SK-N-MC (cell line): ENCODE measurements around the gene CYP19A1.
A peak's percentile ranks its signal among the peaks of the same experiment; 100 is the strongest.

ENCODE experiments used
- DNase-seq: peaks from one replicate; pipeline ENCODE4 v3.0.0-alpha.2; 2011; ENCODE audit warnings: low read depth, low spot score
- H3K27ac ChIP-seq: fragments of 200-600 bp; sonication (generic); 2 replicates; pipeline ENCODE4 v1.5.1; 2016; ENCODE audit warnings: mixed run types
- H3K36me3 ChIP-seq: fragments of 200-600 bp; sonication (generic); 2 replicates; pipeline ENCODE4 v1.6.1; 2017; ENCODE audit warnings: antibody characterized with exemption, low read length, mixed read lengths; ENCODE audit not compliant: insufficient read depth
- H3K4me3 ChIP-seq: fragments of 200-600 bp; sonication (generic); 2 replicates; pipeline ENCODE4 v1.5.1; 2016
- H3K9ac ChIP-seq: fragments of 200-600 bp; sonication (generic); 2 replicates; pipeline ENCODE4 v1.8.0; 2017; ENCODE audit warnings: mixed run types, mixed read lengths; ENCODE audit not compliant: insufficient read length
- H3K9me3 ChIP-seq: fragments of 200-600 bp; sonication (generic); 2 replicates; pipeline ENCODE4 v1.6.1; 2017; ENCODE audit warnings: low read depth, mild to moderate bottlenecking, antibody characterized with exemption, low read length, moderate library complexity, mixed read lengths
- EZH2 ChIP-seq: fragments of 200-600 bp; sonication (generic); IDR thresholded peaks from one replicate; pipeline ENCODE4 v1.6.1; 2017; ENCODE audit warnings: antibody characterized with exemption
- FOXP2 ChIP-seq: optimal IDR thresholded peaks from 2 replicates; pipeline ENCODE3; 2011; ENCODE audit warnings: mild to moderate bottlenecking, moderate library complexity; ENCODE audit not compliant: insufficient read depth; ENCODE audit errors: extremely low read length, control extremely low read depth
- POLR2AphosphoS5 ChIP-seq: IDR thresholded peaks from 2 replicates; pipeline ENCODE4 v1.6.1; 2012; ENCODE audit warnings: mild to moderate bottlenecking, low read depth, low read length, borderline replicate concordance

Gene CYP19A1

GRCh38 chr15:51199541-51199940 is 138.9 kb downstream of the CYP19A1 start:
- no peak for DNase-seq
- H3K27ac ChIP-seq, result no peak overlapping the region
- H3K4me3 ChIP-seq, result no peak overlapping the region
- no peak overlapping the region for H3K9ac ChIP-seq
- TF ChIP-seq POLR2AphosphoS5 (no peak), FOXP2 (no peak), EZH2 (no peak)
- no peaks in the 10 kb centered on the region for H3K9me3 ChIP-seq
- H3K36me3 ChIP-seq, result no peaks in the 10 kb centered on the region

GRCh38 chr15:51198701-51199232 is 139.6 kb downstream of the CYP19A1 start:
- TF ChIP-seq FOXP2, result no peak
- TF ChIP-seq POLR2AphosphoS5, result no peak
- TF ChIP-seq EZH2, result no peak
- Histone ChIP-seq H3K9me3 (no peaks in the 10 kb centered on the region), H3K9ac (no peak overlapping the region), H3K36me3 (no peaks in the 10 kb centered on the region), H3K27ac (no peak overlapping the region), H3K4me3 (no peak overlapping the region)
- no peak for DNase-seq

- no peak overlapping the region for H3K27ac ChIP-seq
- no peak overlapping the region for H3K9ac ChIP-seq
- TF ChIP-seq EZH2 (no peak), POLR2AphosphoS5 (no peak), FOXP2 (no peak)
- H3K4me3 ChIP-seq, result no peak overlapping the region
- H3K36me3 ChIP-seq, result no peaks in the 10 kb centered on the region
- no peaks in the 10 kb centered on the region for H3K9me3 ChIP-seq
- no peak for DNase-seq
These were observed 142.9 kb downstream of the CYP19A1 start for GRCh38 chr15:51195459-51195858.

DNA sequence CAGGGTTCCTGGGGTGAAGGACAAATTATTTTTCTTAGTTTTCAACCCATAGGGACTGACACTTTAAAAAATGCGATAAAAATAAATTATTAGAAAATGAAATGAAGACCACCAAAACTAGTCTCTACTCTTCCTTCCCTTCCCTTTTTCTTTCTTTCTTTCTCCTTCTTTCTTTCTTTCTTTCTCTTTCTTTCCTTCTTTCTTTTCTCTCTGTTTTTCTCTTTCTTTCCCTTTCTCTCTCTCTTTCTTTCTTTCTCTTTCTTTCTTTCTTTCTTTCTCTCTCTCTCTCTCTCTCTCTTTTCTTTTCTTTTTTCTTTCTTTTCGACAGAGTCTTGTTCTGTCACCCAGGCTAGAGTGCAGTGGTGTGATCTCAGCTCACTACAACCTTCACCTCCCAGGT is 144.4 kb downstream of the CYP19A1 start:
- DNase-seq, result no peak
- no peaks in the 10 kb centered on the region for H3K9me3 ChIP-seq

DNA sequence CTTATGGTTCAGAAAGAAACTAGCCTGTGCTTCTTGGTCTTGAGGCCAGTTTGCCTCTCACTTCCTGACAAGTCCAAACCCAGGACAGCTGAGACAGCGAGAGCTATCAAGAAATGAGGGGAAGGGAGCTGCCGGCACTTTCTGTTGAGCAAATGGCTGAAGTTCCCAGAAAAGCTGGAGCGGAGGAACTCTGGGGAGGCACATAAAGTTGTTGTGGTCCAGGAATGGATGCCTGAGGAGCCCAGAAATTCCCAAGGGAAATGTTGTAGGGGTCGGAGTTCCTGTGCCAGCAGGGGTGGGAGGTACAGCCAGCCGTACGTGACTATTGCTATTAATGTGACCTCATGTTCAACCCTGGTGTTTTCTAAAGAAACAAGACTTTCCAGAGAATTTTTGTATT is 144.9 kb downstream of the CYP19A1 start:
- H3K27ac ChIP-seq, result no peak overlapping the region
- TF ChIP-seq FOXP2 (no peak), EZH2 (no peak), POLR2AphosphoS5 (no peak)
- no peaks in the 10 kb centered on the region for H3K9me3 ChIP-seq
- no peak overlapping the region for H3K9ac ChIP-seq
- H3K4me3 ChIP-seq, result no peak overlapping the region
- DNase-seq, result no peak
- no peaks in the 10 kb centered on the region for H3K36me3 ChIP-seq

More for the DNA sequence above, 144.4 kb downstream of the CYP19A1 start:
- TF ChIP-seq FOXP2 (no peak), EZH2 (no peak), POLR2AphosphoS5 (no peak)
- Histone ChIP-seq H3K4me3 (no peak overlapping the region), H3K9ac (no peak overlapping the region), H3K36me3 (no peaks in the 10 kb centered on the region), H3K27ac (no peak overlapping the region)

GRCh38 chr15:51192521-51193280 is 145.7 kb downstream of the CYP19A1 start:
- TF ChIP-seq POLR2AphosphoS5, result no peak
- TF ChIP-seq FOXP2, result no peak
- no peak for TF ChIP-seq EZH2
- no peak overlapping the region for H3K27ac ChIP-seq
- H3K9me3 ChIP-seq, result no peaks in the 10 kb centered on the region
- no peak overlapping the region for H3K9ac ChIP-seq
- no peaks in the 10 kb centered on the region for H3K36me3 ChIP-seq
- peak; percentile 6 for DNase-seq
- no peak overlapping the region for H3K4me3 ChIP-seq

DNA sequence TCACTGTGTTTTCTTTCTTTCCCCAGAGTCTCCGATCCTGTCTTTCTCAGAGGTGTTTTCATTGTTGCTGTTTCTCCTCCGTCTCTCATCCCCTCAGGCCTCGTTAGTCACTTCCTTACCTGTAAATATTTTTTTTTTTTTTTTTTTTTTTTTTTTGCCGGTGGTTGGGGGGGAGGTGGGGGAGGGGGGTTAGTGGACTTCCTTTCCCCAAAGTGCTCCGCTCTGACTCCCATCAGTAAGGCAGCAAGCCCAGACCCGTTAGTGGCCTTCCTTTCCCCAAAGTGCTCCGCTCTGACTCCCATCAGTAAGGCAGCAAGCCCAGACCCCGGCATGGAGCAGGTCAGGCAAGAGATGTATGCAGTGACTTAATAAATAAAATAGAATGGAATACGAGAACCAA is 146.6 kb downstream of the CYP19A1 start:
- H3K36me3 ChIP-seq, result no peaks in the 10 kb centered on the region
- TF ChIP-seq FOXP2 (no peak), POLR2AphosphoS5 (no peak)
- H3K27ac ChIP-seq, result no peak overlapping the region
- H3K9me3 ChIP-seq, result no peaks in the 10 kb centered on the region
- no peak overlapping the region for H3K9ac ChIP-seq
- H3K4me3 ChIP-seq, result no peak overlapping the region
- no peak for DNase-seq

GRCh38 chr15:51191072-51191670 is 147.2 kb downstream of the CYP19A1 start:
- no peak for DNase-seq
- Histone ChIP-seq H3K9ac (no peak overlapping the region), H3K27ac (no peak overlapping the region), H3K9me3 (no peaks in the 10 kb centered on the region), H3K4me3 (no peak overlapping the region), H3K36me3 (no peaks in the 10 kb centered on the region)
- TF ChIP-seq EZH2 (no peak), POLR2AphosphoS5 (no peak), FOXP2 (no peak)
